Measurements from ENCODE around the gene DNMT3B.
"Not testable (repeated sequence)": the region's sequence is repeated elsewhere in the genome, so short reads cannot be mapped to it uniquely, and the experiment has no call there.

DNMT3B gene

GRCh38 chr20:32763202-32764004 is 1.2 kb downstream of the DNMT3B start:
- DNase-seq (ENCODE audit: low spot score): no peak

- no peak for DNase-seq (ENCODE audit: low spot score)
Observed at GRCh38 chr20:32764005-32764960, 2.1 kb downstream of the DNMT3B start.

GRCh38 chr20:32765230-32765875 is 3.2 kb downstream of the DNMT3B start:
- not testable (repeated sequence) for DNase-seq (ENCODE audit: low spot score)

DNA sequence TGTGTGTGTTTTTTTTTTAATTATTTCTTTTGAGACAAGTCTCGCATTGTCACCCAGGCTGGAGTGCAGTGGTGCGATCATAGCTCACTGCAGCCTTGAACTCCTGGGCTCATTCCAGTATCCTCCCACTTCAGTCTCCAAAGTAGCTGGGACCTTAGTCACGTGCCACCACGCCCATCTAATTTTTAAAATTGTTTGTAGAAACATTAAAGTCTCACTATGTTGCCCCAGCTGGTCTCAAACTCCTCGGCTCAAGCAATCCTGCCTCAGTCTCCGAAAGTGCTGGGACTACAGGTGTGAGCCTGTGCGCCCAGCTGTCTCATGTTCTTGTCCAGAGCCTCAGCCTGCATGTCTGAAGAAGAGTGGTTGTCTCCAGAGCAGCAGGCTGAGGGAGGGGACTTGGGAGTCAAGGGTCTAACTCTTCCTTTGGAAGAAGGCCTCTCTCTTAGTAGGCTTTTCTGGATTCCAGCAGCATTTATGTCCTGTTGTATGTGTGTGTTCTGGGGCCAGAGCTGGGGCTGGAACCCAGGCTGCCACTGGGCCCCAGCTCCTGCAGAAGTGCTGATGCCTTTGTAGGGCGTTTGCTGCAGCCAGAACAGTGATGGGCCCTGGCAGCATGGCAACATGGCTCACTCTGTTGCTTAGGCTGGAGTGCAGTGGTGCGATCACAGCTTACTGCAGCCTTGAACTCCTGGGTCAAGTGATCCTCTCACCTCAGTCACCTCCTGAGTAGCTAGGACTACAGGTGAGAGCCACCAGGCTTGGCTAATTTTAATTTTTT is 5.4 kb downstream of the DNMT3B start:
- DNase-seq (ENCODE audit: low spot score): no peak

DNA sequence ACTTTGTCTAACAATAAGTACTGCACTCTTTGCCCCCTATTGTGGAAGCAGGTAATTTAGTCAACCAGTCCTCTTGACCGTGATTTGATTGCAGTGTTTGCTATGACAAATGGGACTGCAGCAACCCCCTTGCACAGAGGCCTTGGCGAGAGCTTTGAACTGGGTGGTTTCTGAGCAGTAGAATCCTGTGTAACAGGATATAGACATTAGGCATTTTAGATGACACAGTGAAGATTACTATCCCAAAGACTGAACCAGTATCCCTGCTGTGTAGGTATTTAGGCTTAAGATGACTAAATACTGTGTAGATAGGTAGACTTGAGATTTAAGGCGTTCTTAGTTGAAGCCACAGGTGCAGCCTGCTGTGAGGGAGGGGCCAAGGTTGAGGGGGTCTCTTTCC is 9.9 kb downstream of the DNMT3B start:
- DNase-seq (ENCODE audit: low spot score): no peak

- no peak for DNase-seq (ENCODE audit: low spot score)
Observed at GRCh38 chr20:32773223-32773622, 11.0 kb downstream of the DNMT3B start.

- DNase-seq (ENCODE audit: low spot score): no peak
Observed at GRCh38 chr20:32773855-32774254, 11.7 kb downstream of the DNMT3B start.

- no peak for DNase-seq (ENCODE audit: low spot score)
Observed at GRCh38 chr20:32775336-32775991, 13.3 kb downstream of the DNMT3B start.

DNA sequence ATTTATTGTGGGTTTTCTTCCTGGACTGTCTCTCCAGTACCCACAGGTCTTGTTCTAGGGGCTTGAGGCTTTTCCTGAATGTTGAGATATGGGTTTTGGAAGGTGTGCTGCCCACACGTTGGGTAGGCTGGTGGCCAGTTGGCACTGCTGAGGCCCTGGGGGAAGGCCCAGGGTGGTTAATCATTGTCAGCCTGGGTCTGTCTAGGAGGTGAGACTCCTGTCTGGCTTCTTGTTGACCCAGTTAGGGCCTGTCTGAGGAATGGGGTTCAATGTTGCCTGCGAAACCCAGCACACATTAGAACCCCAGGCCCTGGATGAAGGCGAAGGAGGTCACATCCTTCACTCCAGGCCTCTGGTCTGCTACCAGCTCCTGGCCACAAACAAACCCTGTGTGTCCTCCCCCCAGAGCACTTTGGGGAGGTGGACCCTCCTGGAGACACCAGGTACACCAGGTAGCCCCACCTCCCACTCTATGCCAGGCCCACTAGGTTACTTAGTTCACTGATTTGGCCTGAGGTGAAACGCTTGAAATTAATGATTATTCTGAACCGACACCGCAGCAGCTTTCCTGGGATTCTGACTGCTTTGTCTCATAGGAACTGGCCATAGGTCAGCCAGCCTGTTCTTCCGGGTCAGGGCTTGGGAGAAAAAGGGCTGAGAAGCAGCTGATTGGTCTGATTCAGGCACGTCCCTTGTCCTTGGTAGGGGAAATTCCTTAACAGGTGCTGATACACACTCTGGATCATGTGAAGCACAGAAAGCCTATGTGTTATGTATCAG is 15.2 kb downstream of the DNMT3B start:
- no peak for DNase-seq (ENCODE audit: low spot score)

- DNase-seq (ENCODE audit: low spot score): no peak
Observed at GRCh38 chr20:32779500-32780211, 17.5 kb downstream of the DNMT3B start.

GRCh38 chr20:32780278-32780677 is 18.1 kb downstream of the DNMT3B start:
- no peak for DNase-seq (ENCODE audit: low spot score)

DNA sequence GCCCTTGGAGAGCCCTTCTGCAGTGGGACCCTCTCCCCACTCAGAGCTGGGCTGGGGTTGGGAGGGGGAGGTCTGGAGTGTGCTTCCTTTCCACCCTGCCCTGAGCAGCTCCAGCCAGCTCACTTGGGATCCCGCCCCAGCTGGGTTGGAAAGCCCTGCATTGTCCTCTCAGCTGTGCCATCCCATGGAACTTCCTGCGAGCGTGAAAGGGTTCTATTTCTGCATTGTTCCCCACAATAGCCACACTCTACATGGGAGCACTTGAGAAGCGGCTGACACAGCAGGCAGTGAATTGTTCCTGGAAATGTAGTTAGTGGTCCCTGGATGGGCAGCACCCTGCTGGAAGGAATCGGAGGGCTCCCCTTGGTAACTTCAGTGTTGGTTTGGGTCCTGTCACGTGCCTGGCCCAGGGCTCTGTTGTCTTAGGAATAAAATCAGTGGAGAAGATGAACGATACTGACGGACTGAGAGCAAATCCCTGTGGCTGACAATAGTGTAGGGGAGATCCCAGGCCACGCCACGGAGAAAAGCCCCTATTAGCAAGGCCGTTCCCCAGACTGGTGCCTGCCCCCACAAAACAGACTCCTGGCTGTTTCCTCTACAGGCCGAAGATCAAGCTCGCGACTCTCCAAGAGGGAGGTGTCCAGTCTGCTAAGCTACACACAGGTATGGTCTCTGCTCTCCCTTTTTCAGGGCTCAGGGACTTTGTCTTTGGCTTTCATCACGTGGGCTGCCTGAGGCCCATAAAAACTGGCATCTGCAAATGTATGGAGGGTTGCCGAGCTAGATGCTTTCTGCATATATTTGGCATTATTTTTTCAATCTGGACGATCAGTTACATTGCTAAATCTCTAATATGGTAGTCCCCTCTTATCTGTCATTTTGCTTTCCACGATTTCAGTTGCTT is 18.8 kb downstream of the DNMT3B start:
- DNase-seq (ENCODE audit: low spot score): no peak

- DNase-seq (ENCODE audit: low spot score): no peak
Observed at GRCh38 chr20:32784369-32785080, 22.3 kb downstream of the DNMT3B start.

DNA sequence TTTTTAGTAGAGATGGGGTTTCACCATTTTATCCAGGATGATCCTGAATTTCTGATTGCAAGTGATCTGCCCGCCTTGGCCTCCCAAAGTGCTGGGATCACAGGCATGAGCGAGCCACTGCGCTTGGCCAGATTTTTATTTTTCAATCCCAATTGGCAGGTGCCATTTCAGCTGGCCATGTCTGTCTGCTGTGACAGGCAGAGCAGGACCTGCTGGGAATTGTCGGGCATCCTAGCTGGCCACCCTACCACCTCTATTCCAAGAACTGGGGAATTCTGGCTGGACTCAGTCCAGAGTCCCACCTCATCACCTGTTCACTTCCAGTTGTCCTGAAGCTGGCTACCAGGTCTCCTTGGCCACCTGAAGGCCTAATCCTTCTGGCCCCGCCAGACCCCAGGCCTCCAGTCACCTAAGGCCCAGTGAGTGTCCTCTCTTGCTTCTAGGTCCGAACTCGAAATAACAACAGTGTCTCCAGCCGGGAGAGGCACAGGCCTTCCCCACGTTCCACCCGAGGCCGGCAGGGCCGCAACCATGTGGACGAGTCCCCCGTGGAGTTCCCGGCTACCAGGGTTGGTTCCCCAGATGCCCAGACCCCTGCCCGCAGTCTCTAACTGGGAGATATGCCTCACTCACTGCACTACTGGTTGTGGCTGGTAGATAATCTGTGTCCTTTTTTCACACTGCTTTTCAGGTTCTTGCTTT is 24.0 kb downstream of the DNMT3B start:
- DNase-seq (ENCODE audit: low spot score): no peak

DNA sequence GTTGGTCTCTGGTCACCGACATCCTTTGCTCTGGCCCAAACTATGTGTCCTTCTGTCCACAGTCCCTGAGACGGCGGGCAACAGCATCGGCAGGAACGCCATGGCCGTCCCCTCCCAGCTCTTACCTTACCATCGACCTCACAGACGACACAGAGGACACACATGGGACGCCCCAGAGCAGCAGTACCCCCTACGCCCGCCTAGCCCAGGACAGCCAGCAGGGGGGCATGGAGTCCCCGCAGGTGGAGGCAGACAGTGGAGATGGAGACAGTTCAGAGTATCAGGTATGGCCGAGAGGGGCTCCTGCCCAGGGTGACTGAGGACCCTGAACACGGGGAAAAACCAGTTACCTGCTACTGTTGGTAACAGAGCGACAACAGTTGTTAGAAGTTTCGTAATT is 25.0 kb downstream of the DNMT3B start:
- no peak for DNase-seq (ENCODE audit: low spot score)

DNA sequence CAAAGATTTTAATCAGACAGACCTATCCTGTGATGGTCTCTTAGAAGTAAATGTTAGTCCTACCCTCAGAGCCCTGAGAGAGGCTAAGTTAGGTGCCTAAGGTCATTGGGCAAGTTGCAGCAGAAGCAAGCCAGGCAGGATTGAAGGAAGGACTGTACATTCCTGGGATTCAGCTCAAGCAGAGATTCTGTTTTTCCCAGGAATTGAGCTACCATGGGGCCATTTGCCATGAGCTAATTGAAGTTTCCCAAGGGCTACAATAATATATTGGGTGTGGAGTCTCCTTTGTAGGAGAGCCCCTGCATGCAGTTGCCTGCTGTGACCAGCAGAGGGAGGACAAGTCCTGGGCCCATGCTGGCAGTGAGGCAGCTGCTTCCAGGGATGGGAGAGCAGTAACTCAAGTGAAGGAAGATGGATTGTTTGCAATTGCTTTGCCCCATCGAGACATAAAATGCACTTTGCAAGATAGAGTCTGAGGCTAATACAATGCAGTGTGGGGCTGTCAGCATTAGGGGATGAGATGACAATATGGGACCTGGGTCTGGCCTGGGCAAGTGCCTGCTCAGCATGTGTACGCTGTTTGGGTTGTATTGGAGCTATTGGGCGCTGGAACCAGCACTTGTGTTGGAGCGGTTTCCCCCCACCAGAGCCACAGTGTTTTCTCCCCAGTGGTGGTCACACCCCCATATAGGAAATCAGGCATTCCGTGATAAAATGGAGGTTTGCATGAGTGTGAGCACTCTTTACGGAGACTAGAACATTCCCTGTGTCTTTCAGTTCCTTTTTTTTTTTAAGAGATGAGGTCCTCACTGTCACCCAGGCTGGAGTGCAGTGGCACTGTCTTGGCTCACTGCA is 27.9 kb downstream of the DNMT3B start:
- peak; percentile 98 for DNase-seq (ENCODE audit: low spot score)

GRCh38 chr20:32790751-32791057 is 28.5 kb downstream of the DNMT3B start:
- no peak for DNase-seq (ENCODE audit: low spot score)
